Activated CD8-positive, alpha-beta memory T cell treated with anti-CD3 and anti-CD28 coated beads, Interleukin-2, amount 10 ng/mL, durations not matched to agents 7 days and 5 days (primary cell): ENCODE data around the gene DNAH2. TPM values are rescaled to one million over a fixed set of nuclear protein-coding genes. Genes with fewer than 3 reads are reported as not detected.

ENCODE experiments used
- ATAC-seq: fragments of 150-1000 bp; cut with Tn5 transposase; one replicate; pipeline ENCODE4 v1.10.0; 2021; ENCODE audit warnings: moderate library complexity
- CTCF ChIA-PET: fragments of 350-600 bp; sonication (Branson Sonifier 250); formaldehyde crosslinking; loops from one replicate; lab custom pipeline; 2021; ENCODE audit warnings: antibody characterized with exemption; lab: Charles Lee
- DNase-seq: peaks from one replicate; pipeline ENCODE4 v3.0.0-alpha.2; 2020
- H3K27ac Mint-ChIP-seq: one replicate; pipeline ENCODE4 v1.8.0; 2021; ENCODE audit warnings: mild to moderate bottlenecking, mixed read lengths
- H3K27me3 Mint-ChIP-seq: one replicate; pipeline ENCODE4 v1.8.0; 2021; ENCODE audit warnings: mixed read lengths
- H3K36me3 Mint-ChIP-seq: one replicate; pipeline ENCODE4 v1.8.0; 2021; ENCODE audit warnings: mild to moderate bottlenecking, mixed read lengths
- H3K4me1 Mint-ChIP-seq: one replicate; pipeline ENCODE4 v1.8.0; 2021; ENCODE audit warnings: mixed read lengths
- H3K4me3 Mint-ChIP-seq: one replicate; pipeline ENCODE4 v1.8.0; 2021; ENCODE audit warnings: mild to moderate bottlenecking, moderate library complexity, mixed read lengths
- H3K9me3 Mint-ChIP-seq: one replicate; pipeline ENCODE4 v1.8.0; 2022; ENCODE audit warnings: low read depth, mixed read lengths
- total RNA-seq, 2 experiments: library from RNA; stranded (reverse); gene quantifications; one replicate each; pipeline ENCODE4 v1.2.3, GENCODE V29; 2021

DNAH2 gene
- total RNA-seq, 2 experiments from 2014 or later: not detected

DNA sequence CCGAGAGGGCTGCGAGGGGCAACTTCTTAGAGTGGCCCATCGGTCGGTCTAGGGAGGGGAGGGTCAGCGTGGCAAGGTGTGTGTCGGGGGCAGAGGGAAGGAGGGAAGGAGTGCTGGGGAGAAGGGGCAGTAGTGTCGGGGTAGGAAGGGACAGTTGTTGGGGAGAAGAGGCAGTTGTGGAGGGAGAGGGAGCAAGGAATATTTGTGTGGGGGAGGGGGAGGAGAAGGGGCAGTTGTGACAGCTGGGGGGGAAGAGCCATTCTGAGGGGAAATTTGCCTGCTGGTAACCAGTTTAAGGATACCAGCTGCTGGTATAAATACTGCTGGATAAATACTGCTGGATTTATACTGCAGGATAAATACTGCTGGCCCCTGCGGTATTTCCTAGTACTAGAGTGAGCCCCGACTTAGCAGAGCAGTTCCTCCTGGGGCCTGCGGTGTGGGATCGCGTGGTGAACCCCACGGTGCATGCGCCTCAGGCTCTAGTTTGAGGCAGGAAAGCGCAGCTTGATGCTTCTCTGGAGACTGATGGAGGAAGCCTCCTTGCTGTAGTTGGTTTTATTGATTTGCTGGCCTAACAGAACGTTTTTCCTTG lies 309 bp downstream of the DNAH2 start:
- CTCF ChIA-PET: interaction anchor here (1.2 to 3.1 kb wide), 3 partner anchors 12 to 83 kb away, joined by 3 to 11 read pairs (median 11); partner anchors contain the start of genes EFNB3, TP53 and WRAP53
- Mint-ChIP-seq H3K4me3 (peak overlapping the region; percentile 77), H3K36me3 (no peaks in the 10 kb centered on the region), H3K27ac (peak overlapping the region; percentile 8), H3K4me1 (peaks cover 29% of the 10 kb centered on the region), H3K27me3 (peaks cover 71% of the 10 kb centered on the region), H3K9me3 (no peaks in the 10 kb centered on the region)
- DNase-seq (peak; percentile 90), ATAC-seq (peak; percentile 78)

DNA sequence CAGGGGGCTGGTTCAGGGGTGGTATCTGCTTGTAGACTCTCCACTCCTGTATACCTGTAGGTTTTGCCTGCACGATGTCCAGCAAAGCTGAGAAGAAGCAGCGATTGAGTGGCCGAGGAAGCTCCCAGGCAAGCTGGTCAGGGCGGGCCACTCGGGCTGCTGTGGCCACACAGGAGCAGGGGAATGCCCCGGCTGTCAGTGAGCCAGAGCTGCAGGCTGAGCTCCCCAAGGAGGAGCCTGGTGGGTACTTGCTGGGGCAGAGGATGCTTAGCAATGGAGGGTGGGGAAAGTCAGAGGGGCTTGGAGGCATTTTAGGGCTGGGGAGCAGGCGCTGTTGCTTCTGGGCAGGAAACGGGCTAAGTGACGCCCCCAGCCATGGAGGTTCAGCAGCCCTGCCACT lies 2.1 kb downstream of the DNAH2 start:
- no peaks in the 10 kb centered on the region for H3K9me3 Mint-ChIP-seq
- H3K27me3 Mint-ChIP-seq: peaks cover 66% of the 10 kb centered on the region
- no peak overlapping the region for H3K4me3 Mint-ChIP-seq
- no peak for ATAC-seq
- H3K27ac Mint-ChIP-seq: no peak overlapping the region
- H3K4me1 Mint-ChIP-seq: peaks cover 25% of the 10 kb centered on the region
- H3K36me3 Mint-ChIP-seq: no peaks in the 10 kb centered on the region
- DNase-seq: no peak
- CTCF ChIA-PET: interaction anchor here (1.3 kb wide), 1 partner anchor 24 kb away, joined by 4 read pairs; no protein-coding TSS in a partner anchor

DNA sequence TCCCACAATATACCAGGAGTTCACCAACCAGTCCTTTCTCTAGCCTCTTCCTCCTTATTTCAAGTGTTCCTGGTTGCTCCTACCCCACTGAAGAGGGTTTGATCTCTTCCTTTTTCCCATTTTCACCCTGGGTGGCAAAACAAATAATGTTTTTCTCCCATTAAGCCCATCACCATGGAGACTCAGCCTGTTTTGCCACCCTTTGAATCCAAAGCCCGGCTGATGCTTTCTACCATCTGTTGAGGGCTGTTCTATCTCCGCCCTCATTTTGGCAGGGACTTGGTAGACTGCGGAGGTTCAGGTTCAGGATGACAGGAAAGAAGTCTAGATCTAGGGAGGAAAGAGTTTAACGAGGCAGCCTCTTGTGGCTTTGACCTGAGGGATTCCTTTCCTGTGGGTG lies 2.6 kb downstream of the DNAH2 start:
- peaks cover 25% of the 10 kb centered on the region for H3K4me1 Mint-ChIP-seq
- H3K9me3 Mint-ChIP-seq: no peaks in the 10 kb centered on the region
- no peak for DNase-seq
- no peaks in the 10 kb centered on the region for H3K36me3 Mint-ChIP-seq
- no peak overlapping the region for H3K4me3 Mint-ChIP-seq
- CTCF ChIA-PET: interaction anchor here (1.1 to 1.3 kb wide), 2 partner anchors 23 to 33 kb away, joined by 4 to 6 read pairs; partner anchors contain the start of gene TP53
- H3K27me3 Mint-ChIP-seq: peaks cover 64% of the 10 kb centered on the region
- no peak for ATAC-seq
- H3K27ac Mint-ChIP-seq: no peak overlapping the region

DNA sequence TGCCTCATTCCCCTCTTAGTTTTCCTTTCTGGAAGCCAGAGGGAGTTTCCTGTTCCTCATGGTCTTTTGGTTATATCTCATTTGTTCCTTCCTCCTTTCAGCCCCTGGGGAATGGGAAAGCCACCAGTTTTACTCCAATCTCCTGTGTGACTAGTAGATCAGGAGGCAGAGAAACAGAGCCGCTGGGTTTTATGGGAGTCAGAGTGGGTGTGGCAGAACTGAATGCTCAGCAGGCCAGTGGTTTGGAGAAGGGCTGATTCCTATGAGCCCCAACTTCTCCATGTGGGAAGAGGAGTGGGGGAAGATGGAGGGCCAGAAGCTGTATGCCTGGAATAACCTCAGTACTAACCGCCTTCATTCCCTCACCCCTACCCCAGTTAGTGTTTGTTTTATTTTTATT lies 4.1 kb downstream of the DNAH2 start:
- Mint-ChIP-seq H3K27ac (no peak overlapping the region), H3K27me3 (peaks cover 53% of the 10 kb centered on the region), H3K4me1 (peaks cover 22% of the 10 kb centered on the region), H3K36me3 (no peaks in the 10 kb centered on the region), H3K9me3 (no peaks in the 10 kb centered on the region), H3K4me3 (no peak overlapping the region)
- DNase-seq (no peak), ATAC-seq (no peak)
- CTCF ChIA-PET: interaction anchor here (1.0 kb wide), 1 partner anchor 34 kb away, joined by 4 read pairs; no protein-coding TSS in a partner anchor

DNA sequence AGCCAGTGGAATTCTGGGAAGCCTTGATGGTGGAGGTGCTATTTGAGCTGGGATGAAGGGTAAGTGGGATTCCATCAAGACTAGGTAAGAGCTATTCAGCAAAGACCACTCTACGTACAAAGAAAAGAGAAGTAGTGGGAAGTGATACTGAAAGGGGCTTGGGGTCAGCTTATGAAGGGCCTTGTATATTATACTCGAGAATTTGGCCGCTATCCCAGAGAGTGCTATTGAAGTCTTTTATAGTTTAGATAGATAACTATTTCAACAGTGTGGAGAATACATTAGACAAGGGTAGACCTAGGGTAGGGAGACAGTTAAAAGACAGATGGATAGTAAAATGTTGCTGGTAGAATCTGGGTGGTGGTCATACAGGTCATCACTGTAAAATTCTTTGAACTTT lies 10.3 kb downstream of the DNAH2 start:
- no peak for ATAC-seq
- Mint-ChIP-seq H3K27ac (no peak overlapping the region), H3K36me3 (no peaks in the 10 kb centered on the region), H3K27me3 (peaks cover 32% of the 10 kb centered on the region), H3K4me3 (no peak overlapping the region), H3K9me3 (no peaks in the 10 kb centered on the region), H3K4me1 (no peaks in the 10 kb centered on the region)
- DNase-seq: no peak
- CTCF ChIA-PET: interaction anchor here (1.4 kb wide), 1 partner anchor 39 kb away, joined by 3 read pairs; the partner anchor contains the start of gene WRAP53

DNA sequence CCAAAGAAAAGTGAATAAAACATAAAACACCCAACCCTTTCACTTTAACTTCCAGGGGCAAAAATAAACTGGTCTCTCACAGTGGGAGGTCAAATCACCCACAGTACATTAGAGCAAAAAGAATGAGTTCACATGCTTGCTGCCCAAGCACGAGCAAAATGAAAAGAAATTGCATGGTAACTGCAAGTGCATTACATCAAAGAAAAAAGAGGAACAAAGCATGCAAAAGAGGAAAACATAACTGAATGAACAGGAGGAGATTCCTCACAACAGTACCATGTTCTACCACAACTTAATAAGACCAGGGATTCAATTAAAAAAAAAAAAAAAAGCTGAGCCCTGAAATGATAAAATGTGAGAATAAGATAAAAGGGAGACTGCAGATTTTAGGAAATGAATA lies 12.3 kb downstream of the DNAH2 start:
- no peak overlapping the region for H3K27ac Mint-ChIP-seq
- no peaks in the 10 kb centered on the region for H3K9me3 Mint-ChIP-seq
- CTCF ChIA-PET: interaction anchor here (0.9 to 1.7 kb wide), 3 partner anchors 42 to 272 kb away, joined by 3 read pairs; partner anchors contain the start of gene WRAP53
- peaks cover 31% of the 10 kb centered on the region for H3K27me3 Mint-ChIP-seq
- ATAC-seq: no peak
- H3K4me3 Mint-ChIP-seq: no peak overlapping the region
- H3K4me1 Mint-ChIP-seq: no peaks in the 10 kb centered on the region
- H3K36me3 Mint-ChIP-seq: no peaks in the 10 kb centered on the region
- no peak for DNase-seq

DNA sequence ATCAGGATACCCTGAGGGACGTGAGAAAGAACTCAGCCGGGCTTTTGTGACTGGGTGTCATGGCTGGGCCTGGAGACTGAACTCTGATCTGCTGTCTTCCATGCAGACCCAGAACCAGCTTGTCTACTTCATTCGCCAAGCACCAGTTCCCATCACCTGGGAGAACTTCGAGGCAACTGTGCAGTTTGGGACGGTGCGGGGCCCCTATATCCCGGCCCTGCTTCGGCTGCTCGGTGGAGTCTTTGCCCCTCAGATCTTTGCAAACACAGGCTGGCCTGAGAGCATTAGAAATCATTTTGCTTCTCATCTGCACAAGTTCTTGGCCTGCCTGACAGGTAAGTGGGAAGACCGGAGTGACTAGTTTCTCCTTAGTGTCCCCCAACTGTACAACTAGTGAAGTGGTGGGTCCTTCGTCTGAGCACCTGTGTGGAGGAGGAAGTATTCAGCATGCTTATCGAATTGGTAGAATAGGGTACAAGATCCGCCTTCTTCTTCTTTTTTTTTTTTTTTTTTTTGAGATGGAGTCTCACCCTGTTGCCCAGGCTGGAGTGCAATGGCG lies 15.5 kb downstream of the DNAH2 start:
- Mint-ChIP-seq H3K9me3 (no peaks in the 10 kb centered on the region), H3K36me3 (no peaks in the 10 kb centered on the region), H3K27me3 (peaks cover 41% of the 10 kb centered on the region), H3K4me1 (no peaks in the 10 kb centered on the region), H3K4me3 (no peak overlapping the region), H3K27ac (no peak overlapping the region)
- CTCF ChIA-PET: no interaction called here
- DNase-seq (no peak), ATAC-seq (no peak)

DNA sequence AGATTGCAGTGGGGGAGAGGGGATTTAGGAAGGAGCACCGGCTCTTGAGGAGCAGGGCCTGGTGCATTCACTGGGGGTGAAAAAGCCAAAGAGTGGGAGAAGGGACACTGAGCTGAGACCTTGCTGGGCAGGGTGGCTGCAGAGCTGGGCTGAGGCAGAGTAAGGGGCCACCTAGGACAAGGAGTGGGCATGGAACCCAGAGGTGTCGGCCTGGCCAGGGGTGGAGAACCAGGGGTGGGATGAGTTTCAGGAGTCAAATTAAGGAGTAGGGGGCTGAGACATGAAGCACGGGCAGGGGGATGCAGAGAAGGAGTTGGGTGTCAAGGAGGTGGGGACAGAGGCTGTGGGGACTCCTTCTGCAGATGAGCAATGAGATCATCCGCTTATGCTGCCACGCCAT lies 20.1 kb downstream of the DNAH2 start:
- ATAC-seq (no peak), DNase-seq (no peak)
- CTCF ChIA-PET: no interaction called here
- peaks cover 39% of the 10 kb centered on the region for H3K27me3 Mint-ChIP-seq
- no peaks in the 10 kb centered on the region for H3K36me3 Mint-ChIP-seq
- H3K4me3 Mint-ChIP-seq: no peak overlapping the region
- H3K9me3 Mint-ChIP-seq: no peaks in the 10 kb centered on the region
- no peak overlapping the region for H3K27ac Mint-ChIP-seq
- no peaks in the 10 kb centered on the region for H3K4me1 Mint-ChIP-seq

DNA sequence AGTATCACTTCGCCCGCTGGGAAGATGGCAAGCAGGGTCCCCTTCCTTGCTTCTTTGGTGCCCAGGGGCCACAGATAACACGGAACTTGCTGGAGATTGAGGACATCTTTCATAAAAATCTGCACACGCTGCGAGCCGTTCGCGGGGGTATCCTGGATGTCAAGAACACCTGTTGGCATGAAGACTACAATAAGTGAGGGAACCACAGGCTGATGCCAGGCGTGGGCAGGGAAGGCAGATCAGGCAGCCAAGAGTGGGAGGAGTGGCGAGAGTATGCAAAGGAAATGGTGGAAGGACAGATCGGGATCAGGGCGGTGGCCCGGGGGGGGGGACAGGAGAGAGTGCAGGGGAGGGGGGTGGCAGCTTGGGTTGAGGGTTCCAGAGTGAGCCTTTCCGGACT lies 22.2 kb downstream of the DNAH2 start:
- ATAC-seq (no peak), DNase-seq (no peak)
- Mint-ChIP-seq H3K27me3 (peaks cover 31% of the 10 kb centered on the region), H3K27ac (no peak overlapping the region), H3K36me3 (no peaks in the 10 kb centered on the region), H3K4me1 (no peaks in the 10 kb centered on the region), H3K9me3 (no peaks in the 10 kb centered on the region), H3K4me3 (no peak overlapping the region)
- CTCF ChIA-PET: no interaction called here

DNA sequence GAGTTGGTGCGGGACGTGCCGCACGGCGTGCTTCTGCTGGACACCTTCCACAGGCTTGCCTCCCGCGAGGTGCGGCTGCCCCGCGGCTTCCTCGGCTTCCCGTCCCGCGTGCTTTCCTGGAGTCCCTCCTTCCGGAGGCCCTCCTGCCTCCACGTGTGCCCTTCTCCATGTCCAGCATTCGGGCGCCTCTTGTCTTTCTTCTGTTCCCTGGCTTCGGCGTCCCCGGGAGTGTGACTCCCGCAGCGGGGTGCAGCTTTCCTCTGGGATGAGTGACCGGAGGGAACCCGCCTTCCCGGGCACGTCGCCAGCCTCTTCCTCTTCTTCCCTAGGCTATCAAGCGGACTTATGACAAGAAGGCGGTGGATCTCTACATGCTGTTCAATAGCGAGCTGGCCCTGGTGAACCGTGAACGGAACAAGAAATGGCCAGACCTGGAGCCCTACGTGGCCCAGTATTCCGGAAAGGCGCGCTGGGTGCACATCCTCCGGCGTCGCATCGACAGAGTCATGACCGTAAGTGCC lies 23.0 kb downstream of the DNAH2 start:
- H3K27me3 Mint-ChIP-seq: peaks cover 31% of the 10 kb centered on the region
- no peak for ATAC-seq

DNA sequence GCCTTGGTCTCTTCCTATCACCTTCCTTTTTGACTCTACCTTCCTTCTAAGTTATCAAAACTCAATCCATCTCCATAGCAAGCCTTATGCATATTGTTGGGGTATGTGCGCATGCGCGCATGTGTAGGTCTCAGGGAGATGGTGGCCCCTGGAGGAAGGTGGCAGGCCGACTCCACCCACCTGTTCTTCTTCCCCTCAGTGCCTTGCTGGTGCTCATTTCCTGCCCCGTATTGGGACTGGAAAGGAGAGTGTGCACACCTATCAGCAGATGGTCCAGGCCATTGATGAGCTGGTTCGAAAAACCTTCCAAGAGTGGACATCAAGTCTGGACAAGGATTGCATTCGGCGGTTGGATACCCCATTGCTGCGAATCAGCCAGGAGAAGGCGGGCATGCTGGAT lies 25.2 kb downstream of the DNAH2 start:
- CTCF ChIA-PET: interaction anchor here (0.7 to 3.2 kb wide), 26 partner anchors 8 to 337 kb away, joined by 3 to 19 read pairs (median 6); partner anchors contain the start of genes CYB5D1, KDM6B, NAA38 and WRAP53
- Mint-ChIP-seq H3K4me3 (no peak overlapping the region), H3K36me3 (no peaks in the 10 kb centered on the region), H3K4me1 (no peaks in the 10 kb centered on the region), H3K27ac (no peak overlapping the region), H3K9me3 (no peaks in the 10 kb centered on the region), H3K27me3 (peaks cover 35% of the 10 kb centered on the region)
- ATAC-seq (no peak), DNase-seq (no peak)

More for the DNA sequence above, 23.0 kb downstream of the DNAH2 start:
- H3K4me1 Mint-ChIP-seq: no peaks in the 10 kb centered on the region
- no peak overlapping the region for H3K4me3 Mint-ChIP-seq
- CTCF ChIA-PET: interaction anchor here (1.4 kb wide), 1 partner anchor 9 kb away, joined by 4 read pairs; no protein-coding TSS in a partner anchor
- no peaks in the 10 kb centered on the region for H3K9me3 Mint-ChIP-seq
- H3K27ac Mint-ChIP-seq: no peak overlapping the region
- H3K36me3 Mint-ChIP-seq: no peaks in the 10 kb centered on the region
- DNase-seq: no peak

DNA sequence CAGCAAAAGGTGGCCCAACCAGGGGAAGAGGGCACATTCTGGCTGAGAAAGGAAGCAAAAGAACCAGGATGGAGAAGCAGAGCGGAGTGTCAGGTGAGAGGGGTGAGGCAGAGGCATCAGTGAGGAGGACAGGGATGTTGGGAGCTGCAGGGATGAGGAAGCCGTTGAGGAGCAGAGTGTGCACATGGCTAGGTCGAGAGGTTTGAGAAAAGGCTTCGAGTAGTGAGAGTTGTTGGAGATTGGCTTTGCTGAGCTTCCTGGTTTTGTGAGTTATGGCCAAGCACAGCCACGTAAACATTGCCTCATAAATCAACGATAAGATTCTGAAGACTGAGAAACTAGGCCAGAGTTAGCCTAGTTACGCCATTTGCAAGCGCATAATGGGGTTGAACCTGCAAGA lies 26.9 kb downstream of the DNAH2 start:
- H3K27ac Mint-ChIP-seq: no peak overlapping the region
- no peaks in the 10 kb centered on the region for H3K9me3 Mint-ChIP-seq
- no peak overlapping the region for H3K4me3 Mint-ChIP-seq
- H3K36me3 Mint-ChIP-seq: no peaks in the 10 kb centered on the region
- H3K27me3 Mint-ChIP-seq: peaks cover 38% of the 10 kb centered on the region
- CTCF ChIA-PET: interaction anchor here (0.6 to 3.2 kb wide), 21 partner anchors 12 to 433 kb away, joined by 3 to 19 read pairs (median 5); partner anchors contain the start of genes CYB5D1, NAA38 and TP53
- ATAC-seq: no peak
- DNase-seq: no peak
- H3K4me1 Mint-ChIP-seq: no peaks in the 10 kb centered on the region

DNA sequence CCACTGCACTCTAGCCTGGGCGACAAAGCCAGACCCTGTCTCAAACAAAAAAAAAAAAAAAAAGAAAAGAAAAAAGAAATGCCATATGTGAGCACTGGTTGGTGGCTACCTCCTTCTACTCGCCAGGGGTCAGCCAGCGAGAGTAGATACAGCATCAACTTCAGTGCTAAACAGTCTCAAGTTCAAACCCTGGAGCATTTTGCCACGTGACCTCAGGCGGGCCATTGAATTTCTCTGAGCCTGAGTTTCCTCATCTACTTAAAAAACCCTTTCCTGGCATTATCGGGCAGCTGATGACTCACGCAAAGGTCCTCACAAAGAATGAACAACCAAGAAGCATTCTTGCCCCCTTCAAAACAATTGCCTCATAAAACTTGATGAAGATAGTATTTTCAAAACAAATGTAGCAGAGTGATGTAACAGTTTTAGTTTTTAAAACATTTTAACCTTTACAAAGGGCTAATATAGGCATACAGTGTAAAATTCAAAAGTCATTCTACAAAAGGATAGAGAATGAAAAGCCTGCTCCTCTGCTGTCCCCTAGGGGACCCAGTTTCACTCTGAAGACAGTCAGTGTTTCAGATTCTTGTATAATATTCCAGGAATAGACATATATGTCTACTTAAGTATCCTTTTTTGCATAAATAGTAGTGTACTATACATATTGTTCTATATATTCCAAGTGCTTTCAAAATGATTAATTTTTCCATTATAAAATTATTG lies 28.4 kb downstream of the DNAH2 start:
- Mint-ChIP-seq H3K27ac (no peak overlapping the region), H3K4me3 (no peak overlapping the region), H3K27me3 (peaks cover 30% of the 10 kb centered on the region), H3K4me1 (no peaks in the 10 kb centered on the region), H3K9me3 (no peaks in the 10 kb centered on the region), H3K36me3 (no peaks in the 10 kb centered on the region)
- CTCF ChIA-PET: interaction anchor here (2.8 to 3.2 kb wide), 2 partner anchors 37 to 296 kb away, joined by 9 to 17 read pairs; no protein-coding TSS in a partner anchor
- ATAC-seq (no peak), DNase-seq (no peak)
